ENCODE data around the gene SALL4.
A peak's percentile ranks its signal among the peaks of the same experiment; 100 is the strongest.
"Not testable (repeated sequence)": the region's sequence is repeated elsewhere in the genome, so short reads cannot be mapped to it uniquely, and the experiment has no call there.

SALL4 gene

GRCh38 chr20:51802170-51802751 is at the start of gene SALL4:
TSS of gene SALL4 (minus strand) at chr20:51802521. CDS start at chr20:51802408, 113 bp downstream.
- no peak for DNase-seq (ENCODE audit: low spot score)

DNA sequence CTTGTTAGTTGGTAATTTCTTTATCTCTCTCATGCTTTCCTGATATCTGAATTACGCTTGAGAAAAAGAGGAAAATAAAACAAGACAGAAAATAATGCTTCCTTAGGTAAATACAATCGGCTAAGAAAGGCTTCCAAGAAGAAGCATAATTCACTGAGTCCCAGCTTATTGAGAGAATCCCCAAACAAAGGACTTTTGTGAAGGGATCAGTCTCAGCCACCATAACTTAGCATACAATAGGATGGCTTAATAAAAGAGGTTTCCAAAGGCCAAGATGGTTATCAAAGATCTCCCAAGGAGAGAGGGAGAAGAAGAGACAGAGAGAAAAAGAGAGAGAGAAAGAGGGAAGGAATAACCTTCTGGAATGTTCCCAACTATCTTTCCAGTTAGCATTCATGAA is 46.0 kb upstream of the SALL4 start:
- DNase-seq (ENCODE audit: low spot score), result no peak

- no peak for DNase-seq (ENCODE audit: low spot score)
These were observed 38.5 kb upstream of the SALL4 start for GRCh38 chr20:51840865-51841264.

GRCh38 chr20:51837876-51838420 is 35.6 kb upstream of the SALL4 start:
- no peak for DNase-seq (ENCODE audit: low spot score)

GRCh38 chr20:51837436-51837835 is 35.1 kb upstream of the SALL4 start:
- DNase-seq (ENCODE audit: low spot score), result no peak

GRCh38 chr20:51833326-51833725 is 31.0 kb upstream of the SALL4 start:
- no peak for DNase-seq (ENCODE audit: low spot score)

- no peak for DNase-seq (ENCODE audit: low spot score)
These were observed 30.0 kb upstream of the SALL4 start for GRCh38 chr20:51832276-51832675.

DNA sequence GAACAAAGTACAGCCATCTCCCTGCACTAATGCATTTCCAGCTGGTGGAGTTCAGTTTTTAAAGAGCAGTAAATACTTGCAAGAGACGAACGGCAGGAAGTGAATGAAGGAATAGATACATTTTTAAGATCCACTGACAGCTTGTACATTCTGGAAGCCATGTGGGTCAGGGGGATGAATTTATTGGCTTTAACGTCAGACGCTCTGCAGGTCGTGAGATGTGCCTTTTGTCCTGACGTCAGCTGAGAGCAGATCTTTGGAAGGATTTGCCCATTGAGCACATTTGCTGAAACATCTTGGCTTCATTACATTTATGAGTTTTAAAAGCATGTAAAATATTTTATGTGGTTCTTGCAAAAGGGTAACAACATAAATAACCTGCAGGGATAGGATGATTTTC is 29.5 kb upstream of the SALL4 start:
- no peak for DNase-seq (ENCODE audit: low spot score)

GRCh38 chr20:51830538-51830937 is 28.2 kb upstream of the SALL4 start:
- no peak for DNase-seq (ENCODE audit: low spot score)

DNA sequence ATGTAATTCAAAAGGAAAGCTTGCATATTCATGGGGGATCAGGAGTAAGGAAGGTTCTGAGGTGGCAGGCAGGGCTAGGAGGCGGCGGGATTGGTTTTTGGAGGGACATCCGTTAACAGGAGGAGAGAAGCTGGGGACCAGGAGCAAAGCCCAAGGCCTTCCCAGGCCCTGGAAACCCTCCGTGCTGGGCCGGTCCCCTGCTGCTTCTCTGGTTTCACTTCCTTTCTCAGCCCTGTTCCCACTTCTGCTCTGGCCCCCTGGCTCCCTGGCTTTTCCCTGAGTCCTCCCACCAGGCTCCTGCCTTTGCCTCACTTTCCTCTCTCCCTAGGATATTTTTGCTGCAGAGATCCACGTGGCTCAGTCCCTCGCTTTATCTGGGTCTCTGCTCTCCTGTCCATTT is 26.4 kb upstream of the SALL4 start:
- no peak for DNase-seq (ENCODE audit: low spot score)

GRCh38 chr20:51826372-51826771 is 24.1 kb upstream of the SALL4 start:
- DNase-seq (ENCODE audit: low spot score), result no peak

- DNase-seq (ENCODE audit: low spot score), result no peak
These were observed 16.2 kb upstream of the SALL4 start for GRCh38 chr20:51818479-51819008.

GRCh38 chr20:51816856-51817255 is 14.5 kb upstream of the SALL4 start:
- not testable (repeated sequence) for DNase-seq (ENCODE audit: low spot score)

DNA sequence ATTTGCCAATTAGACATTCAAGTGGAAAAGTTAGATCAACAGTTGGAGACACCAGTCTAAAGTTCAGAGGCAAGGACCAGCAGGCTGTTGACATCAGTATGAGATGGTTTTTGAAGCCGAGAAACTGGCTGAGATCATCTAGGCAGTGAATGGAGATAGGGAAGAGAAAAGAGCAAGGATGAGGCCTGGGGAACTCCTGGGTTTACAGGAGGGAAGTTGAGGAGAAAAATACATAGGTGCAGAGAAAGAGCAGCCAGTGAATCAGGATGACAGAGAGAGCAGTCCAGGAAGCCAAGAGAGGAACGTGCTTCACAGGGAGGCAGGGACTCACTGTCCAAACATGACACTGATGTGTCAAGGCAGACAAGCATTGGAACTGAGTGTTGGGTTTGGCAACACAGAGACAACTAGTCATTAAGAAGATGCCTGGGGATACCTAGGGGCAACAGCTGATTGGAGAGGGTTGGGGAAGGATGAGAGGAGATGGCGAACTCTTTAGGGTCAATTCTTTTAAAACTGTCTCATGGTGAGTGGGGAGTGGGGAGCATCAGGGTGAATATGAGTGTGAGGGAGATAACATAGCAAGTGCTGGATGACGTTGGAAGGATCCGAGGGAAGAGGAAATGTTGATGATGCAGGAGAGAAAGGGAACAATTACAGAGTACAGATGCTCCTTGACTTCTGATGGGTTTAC is 13.2 kb upstream of the SALL4 start:
- no peak for DNase-seq (ENCODE audit: low spot score)

DNA sequence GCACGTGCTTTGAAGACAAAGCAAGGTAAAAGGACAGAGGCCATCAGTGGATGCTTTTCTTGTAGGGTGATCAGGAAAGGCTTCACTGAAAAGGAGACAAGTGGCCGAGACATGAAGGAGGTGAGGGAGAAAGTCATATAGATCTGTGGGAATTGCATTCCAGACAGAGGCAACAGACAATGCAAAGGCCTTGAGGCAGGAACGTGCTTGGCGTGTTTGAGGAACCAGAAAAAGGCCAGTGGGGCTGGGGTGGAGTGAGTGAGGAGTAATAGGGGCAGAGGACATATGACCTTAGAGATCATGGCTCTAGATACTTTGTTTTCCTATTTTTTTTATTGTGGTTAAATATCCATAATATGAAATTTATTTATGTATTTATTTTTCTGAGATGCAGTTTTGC is 10.5 kb upstream of the SALL4 start:
- DNase-seq (ENCODE audit: low spot score), result no peak

DNA sequence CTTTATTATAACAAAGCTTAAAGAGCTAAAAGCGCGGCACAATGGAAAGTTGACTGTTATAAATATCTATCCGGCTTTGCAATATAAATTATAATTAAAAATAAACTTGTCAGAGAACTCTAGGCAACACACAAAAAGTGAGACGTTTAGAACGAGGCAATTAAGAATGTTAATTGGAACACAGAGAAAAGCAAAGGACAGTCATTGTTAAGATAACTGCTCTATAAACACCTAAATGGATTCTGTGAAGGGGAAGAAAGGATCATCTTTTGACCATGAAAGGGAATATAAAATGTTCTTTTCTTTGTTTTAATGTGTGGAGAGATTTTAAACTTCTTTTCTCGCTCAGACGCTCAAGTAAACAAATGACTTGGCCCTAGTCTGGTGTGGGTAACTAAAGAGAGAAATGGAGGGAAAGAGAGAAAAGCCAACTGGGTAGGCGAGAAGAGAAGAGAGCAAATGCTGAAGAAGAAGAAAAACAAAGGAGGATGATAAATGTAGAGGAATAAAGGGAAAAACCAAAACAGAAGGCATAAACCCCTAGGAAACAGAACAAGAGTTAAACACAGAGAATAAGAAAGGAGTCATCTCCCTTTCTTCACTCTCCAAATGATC is 9.3 kb upstream of the SALL4 start:
- DNase-seq (ENCODE audit: low spot score), result no peak

DNA sequence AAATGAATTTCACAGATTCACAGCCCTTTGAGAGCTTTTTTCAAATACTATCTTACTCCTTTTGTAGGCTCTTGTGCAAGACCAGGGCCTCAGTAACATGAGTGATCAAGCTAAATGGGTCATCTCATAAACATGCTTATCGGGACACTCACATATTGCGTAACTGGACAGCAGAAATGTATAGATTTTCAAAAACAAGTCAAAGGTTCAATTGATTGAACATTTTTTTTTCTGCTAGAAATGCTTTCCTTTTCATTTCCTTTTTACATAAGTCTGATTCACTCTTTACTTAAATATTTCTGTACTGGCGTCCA is 8.7 kb upstream of the SALL4 start:
- no peak for DNase-seq (ENCODE audit: low spot score)

DNA sequence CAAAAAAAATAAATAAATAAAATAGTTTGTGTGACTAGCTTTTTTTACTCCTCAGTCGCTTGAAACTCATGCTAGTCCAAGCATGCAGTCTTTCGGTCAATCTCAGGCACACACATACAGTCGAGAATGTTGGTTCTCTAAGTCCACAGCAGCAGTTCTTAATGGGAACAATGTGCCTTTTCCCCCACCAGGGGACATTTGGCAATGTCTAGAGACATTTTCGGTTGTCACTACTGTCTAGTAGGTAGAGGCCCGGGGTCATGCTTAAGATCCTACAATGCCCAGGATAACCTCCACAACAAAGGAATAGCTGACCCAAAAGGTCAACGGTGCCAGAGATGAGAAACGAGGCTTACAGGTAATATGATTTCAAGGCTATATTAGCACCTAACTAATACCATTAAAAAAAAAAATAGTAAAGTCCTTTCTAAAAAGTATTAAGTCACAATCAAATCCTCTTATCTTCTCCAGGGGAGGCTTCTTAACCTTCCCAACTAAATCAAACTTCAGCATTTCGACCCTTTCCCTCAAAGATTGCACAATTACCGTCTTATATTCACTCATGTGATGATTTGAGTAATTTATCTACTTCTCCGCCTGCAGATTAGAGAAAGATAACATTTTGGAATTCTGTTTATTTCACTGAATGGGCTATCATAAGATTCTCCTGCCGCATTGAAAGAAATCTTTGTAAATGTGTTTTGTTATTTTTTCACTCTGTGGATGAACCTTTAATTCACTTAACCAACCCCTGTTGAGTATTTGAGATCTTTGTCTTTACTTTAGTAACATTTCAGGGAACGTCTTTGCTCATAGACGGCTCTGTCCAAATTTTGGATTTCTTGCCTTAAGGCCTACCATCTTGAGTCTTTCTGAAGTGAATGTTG is 8.1 kb upstream of the SALL4 start:
- DNase-seq (ENCODE audit: low spot score), result peak; percentile 69

GRCh38 chr20:51807720-51808250 is 5.5 kb upstream of the SALL4 start:
- no peak for DNase-seq (ENCODE audit: low spot score)

- no peak for DNase-seq (ENCODE audit: low spot score)
These were observed 2.4 kb upstream of the SALL4 start for GRCh38 chr20:51804754-51805153.

- DNase-seq (ENCODE audit: low spot score), result no peak
These were observed 980 bp upstream of the SALL4 start for GRCh38 chr20:51803148-51803854.

- DNase-seq (ENCODE audit: low spot score), result no peak
These were observed 548 bp downstream of the SALL4 start for GRCh38 chr20:51801823-51802123.
